Spinal cord (tissue), 10 donors: Measurements from ENCODE around the gene KRTCAP2. TPM values are rescaled to one million over a fixed set of nuclear protein-coding genes. Genes with fewer than 3 reads are reported as not detected.
"Not testable (repeated sequence)": the region's sequence is repeated elsewhere in the genome, so short reads cannot be mapped to it uniquely, and the experiment has no call there.

Experiments
- DNase-seq, 6 donors: peaks; one replicate each; pipeline versions ENCODE4 v3.0.0 to v3.0.0-alpha.2; 2013 to 2015; ENCODE audit warnings: low spot score in 6 of 6, low read depth in 4 of 6
- H3K27ac ChIP-seq: one replicate; pipeline ENCODE4 v1.5.1; 2013; ENCODE audit warnings: low read depth, low read length, control low read depth
- H3K27me3 ChIP-seq: one replicate; pipeline ENCODE4 v1.6.1; 2013; ENCODE audit warnings: low read length; ENCODE audit not compliant: control insufficient read depth, insufficient read depth
- H3K36me3 ChIP-seq: one replicate; pipeline ENCODE4 v1.6.1; 2013; ENCODE audit warnings: low read length; ENCODE audit not compliant: control insufficient read depth, insufficient read depth
- H3K4me1 ChIP-seq: one replicate; pipeline ENCODE4 v1.6.1; 2013; ENCODE audit warnings: low read length; ENCODE audit not compliant: control insufficient read depth, insufficient read depth
- H3K4me3 ChIP-seq: one replicate; pipeline ENCODE4 v1.5.1; 2013; ENCODE audit warnings: low read depth, low read length, control low read depth
- H3K9me3 ChIP-seq: one replicate; pipeline ENCODE4 v1.6.1; 2013; ENCODE audit warnings: low read length; ENCODE audit not compliant: control insufficient read depth, insufficient read depth
- WGBS: methylation state at CpG from one replicate; pipeline ENCODE4 v1.1.5; 2013; ENCODE audit warnings: missing lambda C conversion rate; ENCODE audit not compliant: insufficient coverage; 5-methylcytosine and 5-hydroxymethylcytosine counted together
- polyA plus RNA-seq, 2 donors: library from polyadenylated mRNA; unstranded; fragments of 120-200 nt; gene quantifications; one replicate each; pipeline ENCODE4 v1.2.1, GENCODE V29; 2013; ENCODE audit not compliant: insufficient read length in 2 of 2
- total RNA-seq, 2 donors: library from RNA; depleted of rRNA in 1 of 2; stranded (reverse); fragments of 120-200 nt in 1 of 2; fragments of >200 nt in 1 of 2; gene quantifications; one replicate each; pipeline versions ENCODE4 v1.2.3 to v1.2.4, GENCODE V29; 2013 to 2014
- donor health status: healthy.

KRTCAP2 gene
- total and polyA plus RNA-seq, 4 donors, result 81.9 to 140 (median 131) TPM

DNA sequence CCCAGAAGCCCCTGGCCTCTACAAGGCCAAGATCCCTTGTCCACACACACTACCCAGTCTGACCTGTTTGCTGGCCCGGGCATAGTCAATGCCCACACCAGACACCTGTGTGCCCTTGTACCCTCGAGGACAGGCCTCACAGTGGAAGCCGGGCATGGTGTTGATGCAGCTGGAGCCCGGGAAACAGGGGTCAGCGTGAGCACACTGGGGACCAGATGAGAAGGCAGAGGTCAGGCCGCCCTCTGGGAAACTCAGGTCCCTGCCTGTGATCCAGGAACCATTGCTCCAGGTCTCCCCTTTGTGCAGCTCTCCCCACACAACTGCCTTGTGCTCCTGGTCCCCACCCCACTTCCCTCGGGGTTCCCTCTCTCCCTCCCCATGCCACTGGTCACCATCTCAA, 29.1 kb upstream of the KRTCAP2 start:
- peaks cover 68% of the 10 kb centered on the region for H3K36me3 ChIP-seq
- H3K27ac ChIP-seq, result no peak overlapping the region
- DNase-seq, result peak in 1 of 6 donors; percentile 3
- 86% methylated on average over 7 of the region's 7 CpGs for WGBS
- H3K4me3 ChIP-seq, result no peak overlapping the region
- H3K4me1 ChIP-seq, result peaks cover 34% of the 10 kb centered on the region
- no peaks in the 10 kb centered on the region for H3K27me3 ChIP-seq
- H3K9me3 ChIP-seq, result no peaks in the 10 kb centered on the region

DNA sequence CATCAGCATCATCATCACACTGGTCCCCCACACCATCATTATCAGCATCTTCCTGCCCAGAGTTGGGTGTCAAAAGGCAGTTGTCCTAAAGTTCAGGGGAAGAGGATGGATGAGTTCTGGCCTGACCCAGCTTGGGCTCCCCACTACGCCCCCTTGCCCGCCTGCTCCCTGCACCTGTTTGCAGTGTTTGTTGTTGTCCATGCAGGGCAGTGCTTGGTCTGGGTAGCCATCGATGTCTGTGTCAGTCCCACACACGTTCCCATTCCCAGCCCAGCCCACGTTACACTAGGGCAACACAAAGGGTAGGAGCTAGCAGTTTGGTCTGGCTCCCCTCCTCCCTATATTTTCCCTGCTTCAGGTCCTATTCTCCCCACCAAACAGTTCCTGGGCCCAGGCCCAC, 27.8 kb upstream of the KRTCAP2 start:
- no peak for DNase-seq
- no peak overlapping the region for H3K4me3 ChIP-seq
- peaks cover 80% of the 10 kb centered on the region for H3K36me3 ChIP-seq
- no peak overlapping the region for H3K27ac ChIP-seq
- peaks cover 32% of the 10 kb centered on the region for H3K4me1 ChIP-seq
- WGBS, result 85% methylated on average over 5 of the region's 5 CpGs
- H3K9me3 ChIP-seq, result no peaks in the 10 kb centered on the region
- no peaks in the 10 kb centered on the region for H3K27me3 ChIP-seq

DNA sequence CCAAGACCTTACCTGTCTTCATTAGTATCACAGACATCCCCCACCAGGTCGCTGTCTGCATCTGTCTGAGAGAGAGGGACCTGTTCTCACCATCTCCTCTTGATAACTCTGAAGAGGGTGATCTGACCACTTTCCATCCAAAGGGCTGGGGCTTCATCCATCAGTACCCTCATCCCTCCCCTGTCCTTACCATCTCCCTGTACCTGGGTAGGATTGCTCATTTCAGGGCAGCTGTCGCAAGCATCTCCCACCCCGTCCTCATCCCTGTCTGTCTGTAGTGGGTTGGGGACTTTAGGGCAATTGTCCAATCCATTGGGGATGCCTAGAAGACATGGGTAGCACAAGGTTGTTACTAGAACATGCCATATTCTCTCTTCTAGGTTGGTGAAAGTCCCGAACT, 26.7 kb upstream of the KRTCAP2 start:
- Histone ChIP-seq H3K4me1 (peaks cover 34% of the 10 kb centered on the region), H3K27ac (no peak overlapping the region), H3K4me3 (no peak overlapping the region), H3K27me3 (no peaks in the 10 kb centered on the region), H3K9me3 (no peaks in the 10 kb centered on the region), H3K36me3 (peaks cover 76% of the 10 kb centered on the region)
- 75% methylated on average over 2 of the region's 4 CpGs for WGBS
- DNase-seq, result no peak

DNA sequence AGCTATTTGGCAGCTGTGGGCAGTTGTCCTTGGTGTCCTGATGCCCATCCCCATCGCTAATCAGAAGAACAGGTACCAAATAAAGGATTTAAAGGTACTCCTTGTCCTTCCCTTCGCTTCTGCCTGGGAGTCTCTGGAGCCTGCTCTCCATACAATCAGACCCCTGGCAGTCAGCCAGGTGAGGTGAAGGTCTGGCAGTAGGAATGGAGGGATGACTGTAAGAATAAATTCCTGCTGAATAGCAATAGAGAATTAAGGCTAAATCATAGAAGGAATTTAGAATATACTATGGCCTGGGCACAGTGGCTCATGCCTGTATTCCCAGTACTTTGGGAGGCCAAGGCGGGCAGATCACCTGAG, 25.4 kb upstream of the KRTCAP2 start:
- Histone ChIP-seq H3K4me3 (no peak overlapping the region), H3K36me3 (peaks cover 66% of the 10 kb centered on the region), H3K4me1 (peaks cover 44% of the 10 kb centered on the region), H3K27me3 (no peaks in the 10 kb centered on the region), H3K9me3 (no peaks in the 10 kb centered on the region), H3K27ac (no peak overlapping the region)
- 100% methylated on average over 2 of the region's 3 CpGs for WGBS
- peak in 1 of 6 donors; percentile 20 for DNase-seq

DNA sequence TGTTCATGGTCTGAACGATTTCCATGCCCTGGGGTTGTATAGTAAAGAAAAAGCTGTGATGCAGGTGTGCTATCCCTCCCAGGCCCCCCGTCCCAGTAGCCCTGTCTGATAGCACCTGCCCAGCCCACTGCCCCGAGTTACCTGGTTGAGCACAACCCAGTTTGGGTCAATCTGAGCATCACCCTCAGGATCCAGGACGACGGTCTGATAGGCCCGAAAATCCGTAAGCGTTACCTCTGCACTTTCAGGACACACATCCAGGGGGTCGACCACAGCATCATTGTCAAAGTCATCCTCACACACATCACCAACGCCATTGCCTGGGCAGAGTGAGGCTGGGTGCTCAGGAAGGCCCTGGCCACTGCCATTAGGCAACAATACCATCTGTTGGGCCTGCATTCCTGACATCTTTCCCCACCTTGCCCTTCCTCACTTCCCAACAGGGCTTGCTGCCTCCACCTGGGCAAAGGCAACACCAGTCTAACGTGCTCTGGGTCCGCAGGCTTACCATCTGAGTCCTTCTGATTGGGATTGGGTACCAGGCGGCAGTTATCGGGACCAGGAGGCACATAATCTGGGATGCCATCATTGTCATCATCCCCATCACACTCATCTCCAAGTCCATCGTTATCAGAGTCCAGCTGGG, 24.9 kb upstream of the KRTCAP2 start:
- DNase-seq, result no peak
- Histone ChIP-seq H3K4me1 (peaks cover 49% of the 10 kb centered on the region), H3K27ac (no peak overlapping the region), H3K9me3 (no peaks in the 10 kb centered on the region), H3K36me3 (peaks cover 61% of the 10 kb centered on the region), H3K4me3 (peak overlapping the region; percentile 51), H3K27me3 (no peaks in the 10 kb centered on the region)
- WGBS, result 82% methylated on average over 14 of the region's 15 CpGs

DNA sequence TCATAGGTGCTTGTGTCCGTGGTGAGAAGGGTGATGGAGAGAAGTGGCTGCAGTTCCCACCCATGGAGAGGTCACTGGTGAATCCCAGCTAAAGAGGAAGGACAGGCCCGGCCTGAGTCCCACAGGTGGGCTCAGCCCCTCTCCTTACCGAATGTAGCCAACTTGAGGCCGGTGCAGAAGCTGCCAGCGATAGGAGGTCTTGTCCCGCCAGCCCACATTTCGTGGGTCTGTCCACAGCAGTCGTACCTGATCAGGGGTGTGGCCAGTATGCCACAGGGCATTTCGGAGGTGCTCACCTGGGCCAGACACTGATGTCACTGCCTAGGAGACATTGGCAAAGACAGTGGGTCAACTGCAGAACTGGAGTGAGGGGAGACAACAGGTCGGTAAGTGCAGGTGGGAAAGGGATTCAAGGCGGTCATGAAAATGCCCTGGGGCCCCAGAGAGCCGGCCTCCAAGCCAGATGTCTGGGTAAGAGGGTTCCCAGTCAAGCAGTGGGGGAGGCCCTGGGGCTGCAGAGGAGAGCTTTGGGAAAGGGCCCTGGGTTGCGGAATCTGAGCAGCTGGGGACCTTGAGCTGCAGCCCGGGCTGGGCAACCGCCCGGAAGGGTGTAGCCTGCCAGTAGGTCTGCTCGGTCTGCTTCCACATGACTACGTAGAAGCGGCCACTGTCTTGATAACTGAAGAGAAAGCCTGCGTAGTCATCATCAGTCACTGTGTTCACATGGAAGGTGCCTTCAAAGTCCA, 24.0 kb upstream of the KRTCAP2 start:
- peak in 1 of 6 donors; percentile 52 for DNase-seq

DNA sequence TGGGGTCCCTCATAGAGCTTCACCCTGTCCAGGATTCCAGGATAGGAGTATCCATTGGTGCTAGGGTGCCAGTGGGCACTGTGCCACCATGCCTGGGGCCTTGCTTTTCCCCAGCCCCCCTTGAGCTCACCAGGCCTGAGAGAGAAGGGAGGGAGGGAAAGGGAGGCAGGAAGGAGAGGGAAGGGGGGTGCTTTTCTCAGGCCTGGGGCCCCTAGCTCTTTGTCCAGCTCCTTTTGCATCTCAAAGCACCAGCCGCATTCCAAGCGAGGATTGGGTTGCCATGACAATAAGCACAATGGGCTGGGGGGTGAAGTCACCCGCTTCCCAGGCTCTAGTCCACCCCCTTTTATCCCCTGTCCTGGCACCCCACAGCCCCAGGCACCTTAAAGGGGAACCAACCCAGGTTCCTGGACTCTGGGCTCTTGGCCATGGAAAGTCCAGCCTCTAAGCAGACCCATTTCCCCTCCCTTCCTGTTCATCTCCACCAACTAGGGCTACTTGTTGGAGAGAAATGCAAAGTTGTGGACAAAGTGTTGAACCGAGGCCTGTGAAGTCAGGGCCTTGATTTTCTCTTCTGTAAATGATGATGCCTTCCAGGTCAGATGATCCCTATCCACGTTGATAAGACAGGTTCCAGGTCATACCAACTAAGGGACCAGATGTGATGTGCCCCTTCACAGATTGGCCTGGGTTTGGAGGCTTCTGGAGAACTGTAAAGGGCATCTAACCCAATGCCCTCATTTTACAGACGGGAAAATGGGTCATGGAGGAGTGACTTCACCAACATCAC, 23.2 kb upstream of the KRTCAP2 start:
- H3K27ac ChIP-seq, result peak overlapping the region; percentile 97
- peaks cover 54% of the 10 kb centered on the region for H3K4me1 ChIP-seq
- peaks cover 44% of the 10 kb centered on the region for H3K36me3 ChIP-seq
- DNase-seq, result peak in 3 of 6 donors; percentile 80 to 95 (median 92)
- H3K4me3 ChIP-seq, result peak overlapping the region; percentile 51
- 33% methylated on average over 2 of the region's 6 CpGs for WGBS
- no peaks in the 10 kb centered on the region for H3K9me3 ChIP-seq
- H3K27me3 ChIP-seq, result no peaks in the 10 kb centered on the region

More for the DNA sequence above, 24.0 kb upstream of the KRTCAP2 start:
- H3K27ac ChIP-seq, result peak overlapping the region; percentile 97
- no peaks in the 10 kb centered on the region for H3K27me3 ChIP-seq
- H3K9me3 ChIP-seq, result no peaks in the 10 kb centered on the region
- peaks cover 56% of the 10 kb centered on the region for H3K4me1 ChIP-seq
- 35% methylated on average over 19 of the region's 20 CpGs for WGBS
- peaks cover 52% of the 10 kb centered on the region for H3K36me3 ChIP-seq
- H3K4me3 ChIP-seq, result peak overlapping the region; percentile 51

DNA sequence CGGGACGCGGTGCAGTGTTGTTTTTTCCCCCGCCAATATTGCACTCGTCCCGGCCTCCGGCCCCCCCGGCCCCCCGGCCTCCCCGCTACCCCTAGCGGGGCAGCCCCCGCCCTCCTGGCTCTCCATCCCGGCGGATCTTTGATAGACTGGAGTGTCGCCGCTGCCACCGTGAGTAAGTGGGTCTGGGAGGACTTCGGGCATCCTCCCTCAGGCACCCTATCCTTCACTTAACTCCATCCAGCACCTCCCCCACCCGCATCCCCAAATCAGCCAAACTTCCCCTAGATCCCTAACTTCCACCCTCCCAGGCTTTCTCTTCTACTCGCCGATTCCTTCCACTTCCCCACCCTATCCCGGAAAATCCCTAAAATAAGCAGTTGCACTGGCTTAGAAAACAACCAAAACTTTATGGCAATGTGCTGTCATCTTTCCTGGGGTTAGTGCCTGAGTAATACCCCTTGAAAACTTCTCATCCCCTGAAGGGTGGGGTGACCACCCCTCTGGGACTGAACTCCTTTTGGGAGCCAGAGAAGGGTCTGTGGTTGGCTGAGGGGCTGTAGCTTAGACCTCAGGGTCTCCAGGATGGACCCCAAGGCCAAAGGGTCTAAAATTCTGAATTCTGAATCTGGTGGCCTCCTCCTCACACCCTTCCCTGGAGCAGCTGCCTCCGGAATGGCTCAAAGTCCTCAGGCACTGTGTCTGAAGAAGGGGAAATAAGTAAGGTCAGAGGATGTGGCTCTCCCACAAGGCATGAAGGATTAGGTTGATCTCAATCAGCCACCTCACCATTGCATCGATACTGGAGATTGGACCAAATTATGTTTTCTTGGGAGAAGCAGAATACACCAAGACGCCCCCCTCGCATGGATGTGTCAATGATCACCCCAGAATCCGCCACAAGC, 22.3 kb upstream of the KRTCAP2 start:
- 7% methylated on average over 6 of the region's 27 CpGs for WGBS

DNA sequence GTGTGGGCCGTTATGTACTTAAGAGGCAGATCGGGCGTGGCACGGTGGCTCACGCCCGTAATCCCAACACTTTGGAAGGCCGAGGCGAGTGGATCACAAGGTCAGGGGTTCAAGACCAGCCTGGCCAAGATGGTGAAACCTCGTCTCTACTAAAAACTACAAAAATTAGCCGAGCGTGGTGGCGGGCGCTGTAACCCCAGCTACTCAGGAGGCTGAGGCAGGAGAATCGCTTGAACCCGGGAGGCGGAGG, 20.8 kb upstream of the KRTCAP2 start:
- H3K9me3 ChIP-seq, H3K27me3 ChIP-seq, DNase-seq: not testable (repeated sequence)
- Histone ChIP-seq H3K4me3 (peak overlapping the region; percentile 51), H3K27ac (peak overlapping the region; percentile 97), H3K4me1 (peaks cover 48% of the 10 kb centered on the region), H3K36me3 (peaks cover 28% of the 10 kb centered on the region)
- WGBS, result 10% methylated on average over 16 of the region's 16 CpGs

More for the DNA sequence above, 22.3 kb upstream of the KRTCAP2 start:
- H3K27me3 ChIP-seq, result no peaks in the 10 kb centered on the region
- peak overlapping the region; percentile 97 for H3K27ac ChIP-seq
- H3K9me3 ChIP-seq, result no peaks in the 10 kb centered on the region
- H3K36me3 ChIP-seq, result peaks cover 37% of the 10 kb centered on the region
- no peak for DNase-seq
- peak overlapping the region; percentile 51 for H3K4me3 ChIP-seq
- peaks cover 48% of the 10 kb centered on the region for H3K4me1 ChIP-seq
